ENCODE data around the gene EWSR1. TPM values are rescaled to one million over a fixed set of nuclear protein-coding genes. Genes with fewer than 3 reads are reported as not detected.

Gene EWSR1
- total RNA-seq, 1 experiment from 2014 or later: 462 TPM

GRCh38 chr22:29310065-29310862 lies 42.2 kb downstream of the EWSR1 start:
- no peak overlapping the region for H4K8ac ChIP-seq (replicated peaks; ENCODE audit: insufficient read length, low read depth, low read length)
- H3K36me3 Mint-ChIP-seq (ENCODE audit: insufficient read depth in 1 of 3, low read depth in 3 of 3): peaks cover 0 to 5% (median 0%) of the 10 kb centered on the region in 3 experiments; a peak in 3 of 7 replicates
- TF ChIP-seq CTCF (conservative IDR thresholded peaks at IDR 0.05): no peak
- H2BK20ac ChIP-seq (ENCODE audit: low read depth, low read length, poor library complexity, severe bottlenecking): no peak overlapping the region
- H3K27ac Mint-ChIP-seq: no peak overlapping the region
- H3K4ac ChIP-seq (ENCODE audit: low read depth, low read length): no peak overlapping the region
- no peaks in the 10 kb centered on the region for H3K4me1 ChIP-seq (ENCODE audit: insufficient read depth, low read length)
- no peaks in the 10 kb centered on the region for H3K9me3 ChIP-seq (ENCODE audit: control insufficient read depth, low read depth, low read length)
- peaks cover 10% of the 10 kb centered on the region for H3K23me2 ChIP-seq (ENCODE audit: insufficient read length, low read depth, low read length, poor library complexity, severe bottlenecking)
- peak overlapping the region; percentile 39 for H3K18ac ChIP-seq (ENCODE audit: insufficient read length, low read depth, low read length)
- H3T11ph ChIP-seq (ENCODE audit: low read length): no peak overlapping the region
- peaks cover 35% of the 10 kb centered on the region for H3K27me3 Mint-ChIP-seq (ENCODE audit: low read depth)
- peaks cover 2 to 11% of the 10 kb centered on the region in 2 experiments; a peak in 4 of 5 replicates for H3K9me3 Mint-ChIP-seq
- H3K14ac ChIP-seq (ENCODE audit: insufficient read depth, low read length): peak overlapping the region; percentile 26
- H2AK5ac ChIP-seq (ENCODE audit: insufficient read length, low read length): no peak overlapping the region
- H2BK15ac ChIP-seq (ENCODE audit: low read depth, low read length): no peak overlapping the region
- peaks cover 21 to 40% of the 10 kb centered on the region in 2 experiments for H3K4me1 Mint-ChIP-seq
- peaks cover 19% of the 10 kb centered on the region for H3K27me3 ChIP-seq (ENCODE audit: insufficient read depth, low read length)
- H3K56ac ChIP-seq (ENCODE audit: insufficient read length, low read depth, low read length): no peak overlapping the region
- H2AFZ ChIP-seq (ENCODE audit: low read length): no peak overlapping the region
- no CpG with 5 or more reads among the region's 28 CpGs for WGBS (ENCODE audit: extremely low coverage, insufficient read length, low lambda C conversion rate)
- no peak overlapping the region for H3K23ac ChIP-seq (ENCODE audit: insufficient read length, low read depth, low read length)
- no peaks in the 10 kb centered on the region for H3K79me1 ChIP-seq (ENCODE audit: insufficient read depth, low read depth, low read length, poor library complexity, severe bottlenecking)
- no peak overlapping the region for H4K5ac ChIP-seq (ENCODE audit: insufficient read length, low read depth, low read length)
- H3K9ac ChIP-seq (ENCODE audit: extremely low read depth, insufficient read length, low read length): no peak overlapping the region
- H3K4me3 Mint-ChIP-seq: no peak overlapping the region
- H3K27ac ChIP-seq (ENCODE audit: insufficient read length, low read depth, low read length): no peak overlapping the region
- H2BK120ac ChIP-seq (ENCODE audit: low read depth, low read length, poor library complexity, severe bottlenecking): no peak overlapping the region
- H4K91ac ChIP-seq (ENCODE audit: insufficient read length, low read depth, low read length): no peak overlapping the region
- H3K79me2 ChIP-seq (ENCODE audit: insufficient read depth, low read length): no peaks in the 10 kb centered on the region
- no peak for DNase-seq
- no peaks in the 10 kb centered on the region for H4K20me1 ChIP-seq (ENCODE audit: control insufficient read depth, insufficient read depth, insufficient read length)
- H3K4me2 ChIP-seq (ENCODE audit: insufficient read depth, insufficient read length, low read length): no peak overlapping the region
- H2BK5ac ChIP-seq (ENCODE audit: insufficient read length, low read length): no peak overlapping the region
- H2BK12ac ChIP-seq (ENCODE audit: insufficient read length, low read depth, low read length): no peak overlapping the region
